Measurements from ENCODE around the gene SNAPIN. TPM values are rescaled to one million over a fixed set of nuclear protein-coding genes. Genes with fewer than 3 reads are reported as not detected.

The SNAPIN gene
- total RNA-seq, 1 experiment from 2014 or later, result 39.1 TPM

- ChIA-PET RAD21 (ENCODE audit: low non-redundant PET in 1 of 2, low total read pairs in 2 of 2, uncharacterized antibody in 2 of 2, unreplicated experiment in 2 of 2) (no interaction called here), POLR2A (no interaction called here), CTCF (no interaction called here)
- no peaks in the 10 kb centered on the region for H3K79me2 ChIP-seq (ENCODE audit: insufficient read depth, low read length)
- no peak overlapping the region for H3K27ac ChIP-seq (ENCODE audit: low read depth, low read length)
- no peak for TF ChIP-seq EGR1 (IDR thresholded peaks at IDR 0.05; ENCODE audit: low read depth)
- no peak for TF ChIP-seq CTCF (IDR thresholded peaks at IDR 0.05 in 2 of 3, conservative IDR thresholded peaks at IDR 0.05 in 1 of 3; ENCODE audit: borderline replicate concordance in 1 of 3, insufficient read depth in 1 of 3, low read depth in 2 of 3, low read length in 2 of 3)
- no peak for TF ChIP-seq CEBPB (IDR thresholded peaks at IDR 0.05; ENCODE audit: low read depth)
- TF ChIP-seq MAX (IDR thresholded peaks at IDR 0.05), result no peak
- no peak for TF ChIP-seq ZFX (IDR thresholded peaks at IDR 0.05)
- TF ChIP-seq SRF (IDR thresholded peaks at IDR 0.05; ENCODE audit: low read depth), result no peak
- no peak for TF ChIP-seq EZH2 (IDR thresholded peaks at IDR 0.05)
- no peak for TF ChIP-seq ELF1 (IDR thresholded peaks at IDR 0.05; ENCODE audit: borderline replicate concordance, low read depth)
- no peak for TF ChIP-seq JUND (IDR thresholded peaks at IDR 0.05)
- BruUV-seq (replicated peaks), result no TSS peak
- no peaks in the 10 kb centered on the region; the same call in 1 of the 2 replicates for H3K27me3 ChIP-seq (ENCODE audit: insufficient read depth, low read length)
- no peak for DNase-seq (ENCODE audit: low read depth, low spot score)
- no peak for ATAC-seq
- H2AFZ ChIP-seq (ENCODE audit: low read depth, low read length, poor library complexity, severe bottlenecking), result no peak overlapping the region
- peaks cover 0 to 5% of the 10 kb centered on the region in 2 experiments; a peak in 1 of 4 replicates for H3K4me1 ChIP-seq (ENCODE audit: control insufficient read depth in 1 of 2, insufficient read depth in 2 of 2, low read length in 2 of 2)
- H3K9me3 ChIP-seq (ENCODE audit: control insufficient read depth in 1 of 2, insufficient read depth in 1 of 2, low read depth in 1 of 2, low read length in 2 of 2), result no peaks in the 10 kb centered on the region
- H3K36me3 ChIP-seq (ENCODE audit: control insufficient read depth in 1 of 2, insufficient read depth in 2 of 2, low read length in 2 of 2), result no peaks in the 10 kb centered on the region
- no peaks in the 10 kb centered on the region for H4K20me1 ChIP-seq (ENCODE audit: insufficient read depth)
- H3K9ac ChIP-seq (ENCODE audit: low read length), result no peak overlapping the region
- no peak overlapping the region for H3K4me2 ChIP-seq (ENCODE audit: low read length)
- H3K4me3 ChIP-seq (replicated peaks in 1 of 2; ENCODE audit: low read depth in 1 of 2, low read length in 2 of 2), result no peak overlapping the region
- no peaks in the 10 kb centered on the region for H3K9me2 ChIP-seq (ENCODE audit: insufficient read depth)
- intact Hi-C loops (cut with micrococcal nuclease), result no loop called here
These were observed 29.0 kb downstream of the SNAPIN start for GRCh38 chr1:153687346-153688125.
